Measurements from ENCODE around the gene PPM1H. TPM values are rescaled to one million over a fixed set of nuclear protein-coding genes. Genes with fewer than 3 reads are reported as not detected.

Gene PPM1H
- total RNA-seq, 1 donor, result 13.4 TPM

GRCh38 chr12:62847709-62848108 lies 87.2 kb downstream of the PPM1H start:
- Histone ChIP-seq H3K79me2 (ENCODE audit: insufficient read depth, low read length) (no peaks in the 10 kb centered on the region), H3K36me3 (ENCODE audit: insufficient read depth, low read length) (no peaks in the 10 kb centered on the region), H3K27me3 (ENCODE audit: insufficient read depth, low read length) (no peaks in the 10 kb centered on the region), H2AFZ (ENCODE audit: low read length) (no peak overlapping the region), H3K9me3 (ENCODE audit: low read depth, low read length) (no peaks in the 10 kb centered on the region), H3K27ac (ENCODE audit: low read depth, low read length) (peak overlapping the region; percentile 42), H4K20me1 (ENCODE audit: insufficient read depth, low read length) (no peaks in the 10 kb centered on the region), H3K4me3 (ENCODE audit: insufficient read depth, low read length) (no peak overlapping the region), H3K4me1 (ENCODE audit: insufficient read depth, low read length) (peaks cover 27% of the 10 kb centered on the region), H3K4me2 (ENCODE audit: insufficient read depth, low read length) (no peak overlapping the region)
- DNase-seq (ENCODE audit: insufficient read length, low spot score, missing footprints), result no peak
- TF ChIP-seq CTCF (IDR thresholded peaks at IDR 0.05; ENCODE audit: extremely low read depth, low read depth, low read length), result no peak

- no peak for TF ChIP-seq CTCF (IDR thresholded peaks at IDR 0.05; ENCODE audit: extremely low read depth, low read depth, low read length)
- no peak overlapping the region for H3K27ac ChIP-seq (ENCODE audit: low read depth, low read length)
- no peaks in the 10 kb centered on the region for H3K27me3 ChIP-seq (ENCODE audit: insufficient read depth, low read length)
- peaks cover 30% of the 10 kb centered on the region for H3K4me1 ChIP-seq (ENCODE audit: insufficient read depth, low read length)
- DNase-seq (ENCODE audit: insufficient read length, low spot score, missing footprints), result no peak
- no peaks in the 10 kb centered on the region for H3K36me3 ChIP-seq (ENCODE audit: insufficient read depth, low read length)
- no peak overlapping the region for H2AFZ ChIP-seq (ENCODE audit: low read length)
- peak overlapping the region; percentile 20 for H3K4me2 ChIP-seq (ENCODE audit: insufficient read depth, low read length)
- no peaks in the 10 kb centered on the region for H4K20me1 ChIP-seq (ENCODE audit: insufficient read depth, low read length)
- H3K9me3 ChIP-seq (ENCODE audit: low read depth, low read length), result no peaks in the 10 kb centered on the region
- H3K79me2 ChIP-seq (ENCODE audit: insufficient read depth, low read length), result no peaks in the 10 kb centered on the region
- no peak overlapping the region for H3K4me3 ChIP-seq (ENCODE audit: insufficient read depth, low read length)
Measured at GRCh38 chr12:62846491-62846890, 88.5 kb downstream of the PPM1H start.

GRCh38 chr12:62844915-62845314 lies 90.0 kb downstream of the PPM1H start:
- Histone ChIP-seq H3K4me3 (ENCODE audit: insufficient read depth, low read length) (no peak overlapping the region), H4K20me1 (ENCODE audit: insufficient read depth, low read length) (no peaks in the 10 kb centered on the region), H2AFZ (ENCODE audit: low read length) (no peak overlapping the region), H3K27me3 (ENCODE audit: insufficient read depth, low read length) (no peaks in the 10 kb centered on the region), H3K27ac (ENCODE audit: low read depth, low read length) (no peak overlapping the region), H3K4me1 (ENCODE audit: insufficient read depth, low read length) (peaks cover 30% of the 10 kb centered on the region), H3K4me2 (ENCODE audit: insufficient read depth, low read length) (no peak overlapping the region), H3K36me3 (ENCODE audit: insufficient read depth, low read length) (no peaks in the 10 kb centered on the region), H3K9me3 (ENCODE audit: low read depth, low read length) (no peaks in the 10 kb centered on the region), H3K79me2 (ENCODE audit: insufficient read depth, low read length) (no peaks in the 10 kb centered on the region)
- TF ChIP-seq CTCF (IDR thresholded peaks at IDR 0.05; ENCODE audit: extremely low read depth, low read depth, low read length), result no peak
- DNase-seq (ENCODE audit: insufficient read length, low spot score, missing footprints), result no peak

GRCh38 chr12:62843716-62844115 lies 91.2 kb downstream of the PPM1H start:
- H4K20me1 ChIP-seq (ENCODE audit: insufficient read depth, low read length), result no peaks in the 10 kb centered on the region
- DNase-seq (ENCODE audit: insufficient read length, low spot score, missing footprints), result no peak
- no peaks in the 10 kb centered on the region for H3K79me2 ChIP-seq (ENCODE audit: insufficient read depth, low read length)
- no peak overlapping the region for H2AFZ ChIP-seq (ENCODE audit: low read length)
- H3K4me3 ChIP-seq (ENCODE audit: insufficient read depth, low read length), result no peak overlapping the region
- TF ChIP-seq CTCF (IDR thresholded peaks at IDR 0.05; ENCODE audit: extremely low read depth, low read depth, low read length), result no peak
- no peaks in the 10 kb centered on the region for H3K9me3 ChIP-seq (ENCODE audit: low read depth, low read length)
- H3K27ac ChIP-seq (ENCODE audit: low read depth, low read length), result no peak overlapping the region
- H3K4me2 ChIP-seq (ENCODE audit: insufficient read depth, low read length), result peak overlapping the region; percentile 12
- peaks cover 23% of the 10 kb centered on the region for H3K4me1 ChIP-seq (ENCODE audit: insufficient read depth, low read length)
- H3K27me3 ChIP-seq (ENCODE audit: insufficient read depth, low read length), result no peaks in the 10 kb centered on the region
- no peaks in the 10 kb centered on the region for H3K36me3 ChIP-seq (ENCODE audit: insufficient read depth, low read length)

Data from osteoblast (primary cell).